Heart left ventricle (tissue), 16 donors: ENCODE measurements around the gene BANK1. TPM values are rescaled to one million over a fixed set of nuclear protein-coding genes. Genes with fewer than 3 reads are reported as not detected.

Source experiments
- ATAC-seq, 4 donors: fragments of 200-7000 bp; cut with Tn5 transposase; one replicate each; pipeline ENCODE4 v1.9.1; 2020 to 2022; ENCODE audit warnings: moderate library complexity in 4 of 4, mild to moderate bottlenecking in 3 of 4, moderate number of reproducible peaks in 1 of 4
- DNase-seq, 5 donors: peaks; one replicate each; pipeline ENCODE4 v3.0.0-alpha.2; 2020
- H3K27ac ChIP-seq, 12 donors: fragments of 200-600 bp; sonication (generic) in 4 of 12; one replicate each; pipeline versions ENCODE4 v1.5.0 to v1.8.0; 2016 to 2022; ENCODE audit warnings: mild to moderate bottlenecking in 2 of 12
- H3K27me3 ChIP-seq, 9 donors: fragments of 200-600 bp; sonication (generic) in 2 of 9; one replicate each; pipeline versions ENCODE4 v1.5.1 to v1.8.0; 2016 to 2022; ENCODE audit warnings: mild to moderate bottlenecking in 3 of 9
- H3K36me3 ChIP-seq, 9 donors: fragments of 200-600 bp; sonication (generic) in 2 of 9; one replicate each; pipeline versions ENCODE4 v1.5.0 to v1.8.0; 2018 to 2022; ENCODE audit warnings: mild to moderate bottlenecking in 2 of 9
- H3K4me1 ChIP-seq, 12 donors: fragments of 200-600 bp; sonication (generic) in 4 of 12; one replicate each; pipeline versions ENCODE4 v1.5.0 to v1.8.0; 2016 to 2022; ENCODE audit warnings: mild to moderate bottlenecking in 3 of 12
- H3K4me3 ChIP-seq, 12 donors: fragments of 200-600 bp; sonication (generic) in 4 of 12; one replicate each; pipeline versions ENCODE4 v1.5.0 to v1.8.0; 2017 to 2022; ENCODE audit warnings: mild to moderate bottlenecking in 9 of 12, moderate library complexity in 4 of 12
- H3K9me3 ChIP-seq, 12 donors: fragments of 200-600 bp; sonication (generic) in 4 of 12; one replicate each; pipeline versions ENCODE4 v1.5.0 to v1.8.0; 2016 to 2022; ENCODE audit warnings: mild to moderate bottlenecking in 1 of 12
- POLR2A ChIP-seq, 2 donors: fragments of 450-650 bp; IDR thresholded peaks; one replicate each; pipeline ENCODE4 v1.6.1; 2017; ENCODE audit warnings: antibody characterized with exemption in 2 of 2, mild to moderate bottlenecking in 2 of 2, moderate library complexity in 2 of 2
- WGBS, 4 donors: extraction: QIAGEN DNeasy Blood & Tissue Kit in 2 of 4; methylation state at CpG; one replicate each; pipeline versions ENCODE4 v1.1.5 to v1.1.7; 2013 to 2018; 5-methylcytosine and 5-hydroxymethylcytosine counted together
- intact Hi-C, 10 donors: fragments of 100-400 bp; cut with DNase I; formaldehyde crosslinking; loops; one replicate each; pipeline versions ENCODE4 v1.11.1 to v1.14.2; 2022
- long read RNA-seq, 3 donors: library from polyadenylated mRNA; unstranded; transcript quantifications; one replicate each; pipeline ENCODE4 v2.0.0, GENCODE V29; 2020 to 2021
- polyA plus RNA-seq, 2 donors: library from polyadenylated mRNA; stranded (reverse); fragments of 200-250 nt; gene quantifications; one replicate each; pipeline ENCODE4 v1.2.3, GENCODE V29; 2013
- total RNA-seq, 9 donors: library from RNA; depleted of rRNA in 2 of 9; stranded (reverse); fragments of >200 nt in 2 of 9; fragmentation: NEBNext Ultra II Directional in 3 of 9; extraction: Animal tissue kit (Norgen Biotek cat#: 25700) in 3 of 9; gene quantifications; one replicate each; pipeline versions ENCODE4 v1.1.0 to v1.2.4, GENCODE V29; 2016 to 2023
- TF ChIP-seq, protein P1 (sequence below), 12 donors: fragments of 200-600 bp; sonication (generic) in 4 of 12; IDR thresholded peaks; one replicate each; pipeline versions ENCODE4 v1.5.0 to v1.8.0; 2018 to 2022; ENCODE audit warnings: antibody characterized with exemption in 12 of 12, mild to moderate bottlenecking in 5 of 12
- donor health status: ischemic (EF 13 %, LVEDD 7.1; RV severe dilation, severe dysfunction).
- donor health status: healthy with polysubstance abuse.
- donor health status: DM: no; HTN: yes; CAD: no.
- donor health status: DM: no; HTN: no; CAD: no.
- donor health status: ischemic (EF 25% LVEDD 6.9; RV normal size, moderate dysfunction).
- donor health status: ischemic (EF 25% LVEDD 5.7; RV mildly dilated, moderate dysfunction).
- donor health status: healthy.
- donor health status: DM: yes; HTN: yes; CAD: no.
- donor health status: ischemic (EF 35%, LVEDD 5.7; RV mildly dilated, moderate dysfunction).
- donor health status: nonischemic (EF 11% LVEDD 7.7; RV severe dilation, severe dysfunction).
- donor health status: DM: yes; HTN: yes; CAD: no.
- donor health status: PGD.
- donor health status: ischemic (EF 29% LVEDD 5.4; RV normal size, mild dysfunction).
- donor health status: nonischemic (EF 23%, LVEDD 6.1; RV moderate dilation, normal function).

The BANK1 gene, protein sequence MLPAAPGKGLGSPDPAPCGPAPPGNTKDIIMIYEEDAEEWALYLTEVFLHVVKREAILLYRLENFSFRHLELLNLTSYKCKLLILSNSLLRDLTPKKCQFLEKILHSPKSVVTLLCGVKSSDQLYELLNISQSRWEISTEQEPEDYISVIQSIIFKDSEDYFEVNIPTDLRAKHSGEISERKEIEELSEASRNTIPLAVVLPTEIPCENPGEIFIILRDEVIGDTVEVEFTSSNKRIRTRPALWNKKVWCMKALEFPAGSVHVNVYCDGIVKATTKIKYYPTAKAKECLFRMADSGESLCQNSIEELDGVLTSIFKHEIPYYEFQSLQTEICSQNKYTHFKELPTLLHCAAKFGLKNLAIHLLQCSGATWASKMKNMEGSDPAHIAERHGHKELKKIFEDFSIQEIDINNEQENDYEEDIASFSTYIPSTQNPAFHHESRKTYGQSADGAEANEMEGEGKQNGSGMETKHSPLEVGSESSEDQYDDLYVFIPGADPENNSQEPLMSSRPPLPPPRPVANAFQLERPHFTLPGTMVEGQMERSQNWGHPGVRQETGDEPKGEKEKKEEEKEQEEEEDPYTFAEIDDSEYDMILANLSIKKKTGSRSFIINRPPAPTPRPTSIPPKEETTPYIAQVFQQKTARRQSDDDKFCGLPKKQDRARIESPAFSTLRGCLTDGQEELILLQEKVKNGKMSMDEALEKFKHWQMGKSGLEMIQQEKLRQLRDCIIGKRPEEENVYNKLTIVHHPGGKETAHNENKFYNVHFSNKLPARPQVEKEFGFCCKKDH
- 1 to 10 TPM in 2 of 9 donors, under 1 TPM in 3, not detected in 4; 0.09 to 2.7 (median 0.71) TPM for total RNA-seq
- polyA plus RNA-seq: under 1 TPM; 0.08 to 0.25 TPM
- long read RNA-seq, donor 1: 0 reads
- long read RNA-seq, donor 2, partial matches to known transcripts: 1 of 1 reads
- long read RNA-seq, donor 2, other reads (novel, unspliced or antisense): 0 of 1 reads
- long read RNA-seq, donor 3: 0 reads

DNA sequence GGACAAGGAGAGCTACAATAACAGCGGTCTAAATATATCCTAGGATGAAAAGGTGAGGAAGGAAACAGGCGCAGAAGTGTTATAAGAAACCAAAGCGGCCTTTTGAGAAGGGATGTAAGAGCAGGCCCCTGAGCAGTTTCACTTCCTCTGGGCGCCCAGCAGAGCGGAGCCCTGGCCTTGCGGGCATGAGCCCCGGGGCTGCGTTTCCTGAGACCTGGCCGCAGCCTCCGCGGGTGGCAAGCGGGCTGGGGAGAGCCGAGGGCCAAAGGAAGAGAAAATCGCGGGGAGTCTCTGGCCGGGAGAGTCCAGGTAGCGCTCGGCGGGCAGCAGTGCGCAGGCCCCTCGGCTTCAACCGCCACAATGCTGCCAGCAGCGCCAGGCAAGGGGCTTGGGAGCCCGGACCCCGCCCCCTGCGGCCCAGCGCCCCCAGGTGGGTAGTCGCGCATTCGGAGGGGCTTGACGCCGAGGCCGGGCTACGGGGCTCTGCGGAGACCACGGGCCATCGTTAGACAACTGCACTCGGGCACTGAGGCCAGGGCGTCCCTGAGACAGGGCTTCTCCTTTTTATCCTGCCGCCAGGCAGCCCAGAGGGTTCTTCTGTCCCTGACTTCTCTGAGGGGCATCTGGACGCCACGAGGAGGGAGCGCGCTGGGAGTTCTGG lies at the start of gene BANK1:
TSS of gene BANK1 (plus strand) at position 210 of the 661 bp plus-strand sequence. CDS start at position 361, 151 bp downstream.
- H3K4me1 ChIP-seq: peaks cover 0 to 11% (median 0%) of the 10 kb centered on the region in 12 donors
- peaks cover 0 to 17% (median 10%) of the 10 kb centered on the region in 9 donors for H3K27me3 ChIP-seq
- peak within 1 kb of the TSS; percentile 29 to 67 (median 52) for H3K4me3 ChIP-seq
- TF ChIP-seq POLR2A (IDR thresholded peaks at IDR 0.05): no peak
- TF ChIP-seq, protein P1, sequence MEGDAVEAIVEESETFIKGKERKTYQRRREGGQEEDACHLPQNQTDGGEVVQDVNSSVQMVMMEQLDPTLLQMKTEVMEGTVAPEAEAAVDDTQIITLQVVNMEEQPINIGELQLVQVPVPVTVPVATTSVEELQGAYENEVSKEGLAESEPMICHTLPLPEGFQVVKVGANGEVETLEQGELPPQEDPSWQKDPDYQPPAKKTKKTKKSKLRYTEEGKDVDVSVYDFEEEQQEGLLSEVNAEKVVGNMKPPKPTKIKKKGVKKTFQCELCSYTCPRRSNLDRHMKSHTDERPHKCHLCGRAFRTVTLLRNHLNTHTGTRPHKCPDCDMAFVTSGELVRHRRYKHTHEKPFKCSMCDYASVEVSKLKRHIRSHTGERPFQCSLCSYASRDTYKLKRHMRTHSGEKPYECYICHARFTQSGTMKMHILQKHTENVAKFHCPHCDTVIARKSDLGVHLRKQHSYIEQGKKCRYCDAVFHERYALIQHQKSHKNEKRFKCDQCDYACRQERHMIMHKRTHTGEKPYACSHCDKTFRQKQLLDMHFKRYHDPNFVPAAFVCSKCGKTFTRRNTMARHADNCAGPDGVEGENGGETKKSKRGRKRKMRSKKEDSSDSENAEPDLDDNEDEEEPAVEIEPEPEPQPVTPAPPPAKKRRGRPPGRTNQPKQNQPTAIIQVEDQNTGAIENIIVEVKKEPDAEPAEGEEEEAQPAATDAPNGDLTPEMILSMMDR (IDR thresholded peaks at IDR 0.05): peak in 1 of 12 donors; percentile 4
- intact Hi-C loops: no loop called here
- peak in 3 of 4 donors; percentile 54 to 82 (median 57) for ATAC-seq
- H3K36me3 ChIP-seq: no peaks in the 10 kb centered on the region
- peaks cover 0 to 4% (median 0%) of the 10 kb centered on the region in 12 donors for H3K9me3 ChIP-seq
- WGBS, 4 donors: 4 to 7% (median 6%) methylated on average over 32 to 44 of the region's 44 CpGs
- peak; percentile 10 to 72 (median 29) for DNase-seq
- H3K27ac ChIP-seq: peak within 1 kb of the TSS in 1 of 12 donors; percentile 76

DNA sequence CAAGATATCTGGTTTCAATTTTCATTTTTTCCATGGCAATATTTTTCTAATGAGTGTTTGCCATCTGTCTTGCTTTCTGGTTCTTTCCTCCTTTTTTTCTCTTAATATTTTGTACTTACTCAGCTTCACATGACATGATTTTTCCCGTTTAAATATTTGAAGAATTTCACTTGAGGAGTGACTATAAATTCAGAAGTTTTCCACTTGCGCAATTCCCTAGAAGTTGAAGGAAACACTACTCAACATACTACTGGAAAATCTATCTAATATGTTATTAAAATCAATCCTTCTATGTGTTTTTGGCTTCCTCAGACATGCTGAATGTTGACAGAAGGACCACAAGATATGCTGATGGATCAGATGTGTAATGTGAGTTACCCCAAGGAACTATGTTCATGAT lies 36.8 kb upstream of the BANK1 start:
- Histone ChIP-seq H3K36me3 (no peaks in the 10 kb centered on the region), H3K27ac (no peak overlapping the region), H3K4me1 (no peaks in the 10 kb centered on the region), H3K27me3 (no peaks in the 10 kb centered on the region), H3K4me3 (no peak overlapping the region), H3K9me3 (no peaks in the 10 kb centered on the region)
- no peak for TF ChIP-seq POLR2A (IDR thresholded peaks at IDR 0.05)
- TF ChIP-seq, protein P1 (IDR thresholded peaks at IDR 0.05): no peak
- intact Hi-C loops: no loop called here
- ATAC-seq (no peak), DNase-seq (no peak)
- 47 to 67% (median 58%) methylated on average over 2 of the region's 2 CpGs for WGBS, 4 donors

DNA sequence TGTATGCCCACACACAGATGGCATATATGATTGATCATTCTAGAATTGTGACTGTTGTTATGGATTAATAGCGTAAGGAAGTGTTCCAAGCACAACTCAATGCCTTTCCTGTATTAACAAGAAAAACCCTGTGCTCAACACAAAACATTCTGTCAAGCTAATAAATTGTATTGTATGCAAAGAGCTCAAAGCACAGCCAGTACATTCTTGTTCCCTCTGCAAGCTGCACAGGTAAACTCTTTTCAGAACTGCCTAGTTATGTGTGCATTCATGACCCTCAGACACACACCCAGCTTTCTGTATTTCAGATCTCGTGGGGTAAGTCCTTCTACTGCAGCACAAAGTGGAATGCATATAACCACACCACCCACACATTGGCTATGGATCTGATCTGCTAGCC lies 34.3 kb upstream of the BANK1 start:
- no peak for ATAC-seq
- Histone ChIP-seq H3K36me3 (no peaks in the 10 kb centered on the region), H3K4me1 (no peaks in the 10 kb centered on the region), H3K9me3 (no peaks in the 10 kb centered on the region), H3K27ac (no peak overlapping the region), H3K4me3 (no peak overlapping the region), H3K27me3 (no peaks in the 10 kb centered on the region)
- 35 to 49% (median 41%) methylated on average over 2 of the region's 2 CpGs for WGBS, 4 donors
- no peak for DNase-seq
- intact Hi-C loops: no loop called here
- TF ChIP-seq, protein P1 (IDR thresholded peaks at IDR 0.05): no peak
- no peak for TF ChIP-seq POLR2A (IDR thresholded peaks at IDR 0.05)
